Sigmoid colon (tissue), 4 donors: Measurements from ENCODE around the gene FAM98C.

ENCODE experiments used
- EP300 ChIP-seq, 4 donors: sonication (generic); formaldehyde crosslinking; IDR thresholded peaks; one replicate each; pipeline ENCODE4 v1.6.1; 2017; ENCODE audit warnings: antibody characterized with exemption in 4 of 4
- POLR2A ChIP-seq, 2 donors: fragments of 450-650 bp; IDR thresholded peaks; one replicate each; pipeline ENCODE4 v1.6.1; 2016; ENCODE audit warnings: antibody characterized with exemption in 2 of 2, mild to moderate bottlenecking in 2 of 2, moderate library complexity in 2 of 2
- POLR2AphosphoS5 ChIP-seq, 4 donors: sonication (generic); formaldehyde crosslinking; IDR thresholded peaks; one replicate each; pipeline ENCODE4 v1.6.1; 2017; ENCODE audit warnings: antibody characterized with exemption in 4 of 4
- TF ChIP-seq, protein P1 (sequence below), 4 experiments: fragments of 450-650 bp in 3 of 4; fragments of 200-600 bp in 1 of 4; IDR thresholded peaks; one replicate each; pipeline ENCODE4 v1.5.1; 2016 to 2019; ENCODE audit warnings: antibody characterized with exemption in 4 of 4, mild to moderate bottlenecking in 3 of 4, moderate library complexity in 2 of 4

DNA sequence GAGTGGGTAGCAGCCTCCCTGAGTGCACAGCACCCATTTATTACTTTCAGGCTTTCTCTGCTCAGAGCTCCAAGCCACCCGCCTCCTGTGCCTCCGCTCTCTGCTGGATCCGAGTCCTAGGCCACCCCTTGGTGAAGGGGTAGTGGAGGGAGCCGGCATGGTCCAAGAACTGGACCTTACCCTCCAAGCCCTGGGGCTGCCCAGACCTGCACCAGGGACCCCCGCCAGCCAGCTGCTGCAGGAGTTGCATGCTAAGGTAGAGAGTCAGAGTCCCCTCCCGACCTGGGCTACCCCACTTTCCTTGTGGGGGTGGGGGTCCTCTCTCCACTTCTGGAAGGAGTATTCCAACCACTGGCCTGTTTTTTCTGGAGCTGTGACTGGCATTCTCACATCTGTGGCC lies 2.0 kb downstream of the FAM98C start:
- TF ChIP-seq, protein P1, sequence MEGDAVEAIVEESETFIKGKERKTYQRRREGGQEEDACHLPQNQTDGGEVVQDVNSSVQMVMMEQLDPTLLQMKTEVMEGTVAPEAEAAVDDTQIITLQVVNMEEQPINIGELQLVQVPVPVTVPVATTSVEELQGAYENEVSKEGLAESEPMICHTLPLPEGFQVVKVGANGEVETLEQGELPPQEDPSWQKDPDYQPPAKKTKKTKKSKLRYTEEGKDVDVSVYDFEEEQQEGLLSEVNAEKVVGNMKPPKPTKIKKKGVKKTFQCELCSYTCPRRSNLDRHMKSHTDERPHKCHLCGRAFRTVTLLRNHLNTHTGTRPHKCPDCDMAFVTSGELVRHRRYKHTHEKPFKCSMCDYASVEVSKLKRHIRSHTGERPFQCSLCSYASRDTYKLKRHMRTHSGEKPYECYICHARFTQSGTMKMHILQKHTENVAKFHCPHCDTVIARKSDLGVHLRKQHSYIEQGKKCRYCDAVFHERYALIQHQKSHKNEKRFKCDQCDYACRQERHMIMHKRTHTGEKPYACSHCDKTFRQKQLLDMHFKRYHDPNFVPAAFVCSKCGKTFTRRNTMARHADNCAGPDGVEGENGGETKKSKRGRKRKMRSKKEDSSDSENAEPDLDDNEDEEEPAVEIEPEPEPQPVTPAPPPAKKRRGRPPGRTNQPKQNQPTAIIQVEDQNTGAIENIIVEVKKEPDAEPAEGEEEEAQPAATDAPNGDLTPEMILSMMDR (IDR thresholded peaks at IDR 0.05), result no peak
- no peak for TF ChIP-seq POLR2AphosphoS5 (IDR thresholded peaks at IDR 0.05)
- no peak for TF ChIP-seq POLR2A (IDR thresholded peaks at IDR 0.05)
- TF ChIP-seq EP300 (IDR thresholded peaks at IDR 0.05), result no peak
